ENCODE data around the gene KLRB1.
"Not testable (repeated sequence)": the region's sequence is repeated elsewhere in the genome, so short reads cannot be mapped to it uniquely, and the experiment has no call there.

Gene KLRB1

DNA sequence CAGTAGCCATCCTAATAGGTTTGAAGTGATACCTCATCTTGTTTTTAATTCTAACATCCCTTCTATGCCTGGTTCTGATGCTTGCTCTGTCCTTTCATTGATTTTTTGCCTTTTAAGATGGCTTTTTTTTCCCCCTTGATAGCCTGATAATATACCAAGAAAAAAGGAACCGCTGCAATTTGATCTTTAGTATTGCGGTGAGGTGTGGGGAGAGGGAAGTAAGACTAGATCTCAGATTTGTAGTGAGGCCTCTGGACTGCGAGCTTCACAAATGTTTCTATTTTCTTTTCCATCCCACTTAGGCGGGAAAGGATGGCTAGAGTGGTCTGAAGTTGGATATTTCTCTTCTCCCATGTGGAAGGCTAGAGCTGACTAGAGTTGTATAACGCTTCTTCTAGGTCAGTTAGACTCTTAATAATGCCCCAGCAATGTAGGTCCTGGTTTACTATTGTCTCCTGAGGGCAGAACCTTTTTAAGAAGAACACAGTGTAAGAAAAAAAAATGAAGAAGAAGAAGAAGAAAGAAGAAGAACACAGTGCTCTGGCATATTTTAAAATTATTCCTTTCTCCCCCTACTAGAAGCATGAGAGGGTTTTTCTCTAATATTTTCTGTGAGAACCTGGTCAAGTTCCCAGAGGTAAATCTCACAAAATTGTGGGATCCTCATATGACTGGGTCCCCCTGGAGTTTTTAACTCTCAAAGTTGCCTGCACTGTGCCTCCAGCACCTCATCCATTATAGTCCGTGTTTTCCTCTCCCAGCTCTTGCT, 11.9 kb upstream of the KLRB1 start:
- no peak for DNase-seq (ENCODE audit: low read depth)

DNA sequence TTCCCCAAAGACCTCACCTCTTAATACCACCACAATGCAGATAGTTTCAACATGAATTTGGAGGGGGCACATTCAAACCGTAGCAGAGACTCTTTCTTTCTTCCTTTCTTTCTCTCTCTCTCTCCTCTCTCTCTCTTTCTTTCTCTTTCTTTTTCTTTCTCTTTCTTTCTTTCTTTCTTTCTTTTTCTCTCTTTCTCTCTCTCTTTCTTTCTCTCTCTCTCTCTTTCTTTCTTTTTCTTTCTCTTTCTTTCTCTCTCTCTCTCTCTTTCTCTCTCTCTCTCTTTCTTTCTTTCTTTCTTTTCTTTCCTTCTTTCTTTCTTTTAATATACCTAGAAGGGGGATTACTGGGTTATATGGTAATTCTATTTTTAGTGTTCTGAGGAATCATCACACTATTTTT, 11.2 kb upstream of the KLRB1 start:
- not testable (repeated sequence) for DNase-seq (ENCODE audit: low read depth)

DNA sequence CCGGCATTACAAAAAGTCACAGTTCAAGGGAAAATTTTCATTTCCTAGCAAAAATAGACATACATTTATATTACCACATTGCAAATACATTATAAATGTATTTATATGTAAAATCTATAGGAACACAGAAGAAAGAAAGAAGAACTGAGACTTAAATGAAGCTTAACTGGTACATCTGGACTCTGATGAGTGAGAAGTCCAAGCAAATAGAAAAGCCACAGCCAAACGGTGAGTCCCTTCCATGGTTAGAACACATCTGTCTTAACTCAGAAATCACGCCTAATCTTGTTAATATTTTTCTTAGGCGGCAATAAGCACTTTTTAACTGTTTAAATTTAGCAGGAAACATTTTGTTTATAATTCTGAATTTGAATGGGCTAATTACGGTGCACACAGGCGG, 9.4 kb upstream of the KLRB1 start:
- no peak for DNase-seq (ENCODE audit: low read depth)

DNA sequence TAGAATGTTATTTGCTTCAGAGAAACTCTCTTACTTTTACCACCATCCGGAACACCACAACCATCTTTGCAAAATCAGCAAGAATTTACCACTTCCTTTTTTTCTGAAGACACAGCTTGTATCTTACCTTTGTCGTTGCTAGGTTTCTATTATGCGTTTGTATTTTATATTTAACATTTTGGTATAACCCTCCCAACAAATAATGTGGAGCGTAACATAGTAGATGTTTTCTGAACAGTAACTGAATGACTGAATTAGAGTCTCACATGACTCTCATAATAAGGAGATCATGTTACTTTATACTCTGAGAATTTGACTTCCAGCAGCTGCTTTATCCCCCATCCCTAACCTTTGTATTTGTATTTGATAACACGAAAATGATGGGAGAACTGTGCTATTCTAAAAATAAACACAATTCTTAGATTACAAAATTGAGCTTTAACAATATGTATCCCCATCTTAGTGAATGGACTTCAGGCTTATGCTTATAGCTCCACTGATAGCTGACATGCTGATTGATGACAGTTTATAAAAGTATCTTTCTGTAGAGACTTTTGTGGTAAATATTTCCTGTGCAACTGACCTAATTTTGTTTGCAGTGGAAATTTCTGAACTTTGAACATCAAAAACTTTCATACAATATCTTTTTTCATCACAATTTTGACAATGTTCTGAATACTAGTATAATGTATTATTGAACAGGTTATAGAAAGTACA, 7.9 kb upstream of the KLRB1 start:
- no peak for DNase-seq (ENCODE audit: low read depth)

DNA sequence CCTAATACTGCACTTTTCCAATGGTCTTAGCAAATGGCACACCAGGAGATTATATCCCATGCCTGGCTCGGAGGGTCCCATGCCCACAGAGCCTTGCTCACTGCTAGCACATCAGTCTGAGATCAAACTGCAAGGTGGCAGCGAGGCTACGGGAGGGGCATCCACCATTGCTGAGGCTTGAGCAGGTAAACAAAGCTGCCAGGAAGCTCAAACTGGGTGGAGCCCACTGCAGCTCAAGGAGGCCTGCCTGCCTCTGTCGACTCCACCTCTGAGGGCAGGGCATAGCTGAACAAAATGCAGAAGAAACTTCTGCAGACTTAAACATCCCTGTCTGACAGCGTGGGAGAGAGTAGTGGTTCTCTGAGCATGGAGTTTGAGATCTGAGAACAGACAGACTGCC, 2.9 kb upstream of the KLRB1 start:
- DNase-seq (ENCODE audit: low read depth): not testable (repeated sequence)

DNA sequence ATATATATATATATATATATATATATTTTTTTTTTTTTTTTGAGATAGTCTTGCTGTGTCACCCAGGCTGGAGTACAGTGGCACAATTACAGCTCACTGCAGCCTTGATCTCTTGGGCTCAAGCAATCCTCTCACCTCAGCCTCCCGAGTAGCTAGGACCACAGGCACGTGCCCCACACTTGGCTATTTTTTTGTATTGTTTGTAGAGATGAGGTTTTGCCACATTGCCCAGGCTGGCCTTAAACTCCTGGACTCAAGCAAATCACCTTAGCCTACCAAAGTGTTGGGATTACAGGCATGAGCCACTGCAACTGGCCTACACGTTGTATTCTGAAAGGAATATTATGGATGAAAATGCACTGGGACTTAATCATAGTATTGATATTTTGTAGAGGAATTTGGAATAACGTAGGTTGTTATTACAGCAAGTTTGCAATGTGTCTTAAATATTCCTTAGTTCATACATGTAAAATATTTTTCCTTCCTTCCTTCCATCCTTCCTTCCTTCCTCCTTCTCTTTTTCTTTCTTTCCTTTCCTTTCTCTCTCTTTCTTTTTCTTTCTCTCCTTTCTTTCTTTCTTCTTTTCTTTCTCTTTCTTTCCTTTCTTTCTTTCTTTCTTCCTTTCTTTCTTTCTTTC, 862 bp downstream of the KLRB1 start:
- DNase-seq (ENCODE audit: low read depth): no peak

DNA sequence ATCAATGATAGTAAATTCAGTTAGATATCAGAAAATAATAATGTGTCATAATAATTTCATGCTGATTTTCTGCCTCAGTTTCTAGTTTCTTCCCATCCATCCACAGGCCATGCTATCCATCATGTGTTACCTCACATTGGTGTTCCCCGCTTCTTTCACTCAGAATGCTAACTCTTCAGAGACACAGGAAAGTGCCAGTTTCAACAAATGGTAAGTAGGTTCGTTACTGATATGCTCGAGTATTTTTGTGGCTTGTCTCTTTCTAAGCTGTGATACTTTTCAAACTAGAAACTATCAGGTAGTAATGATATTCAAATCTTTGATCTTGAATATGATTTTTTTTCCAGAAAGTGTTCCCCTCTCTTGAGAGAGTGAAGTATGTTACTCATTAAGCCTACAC, 1.5 kb downstream of the KLRB1 start:
- DNase-seq (ENCODE audit: low read depth): no peak

DNA sequence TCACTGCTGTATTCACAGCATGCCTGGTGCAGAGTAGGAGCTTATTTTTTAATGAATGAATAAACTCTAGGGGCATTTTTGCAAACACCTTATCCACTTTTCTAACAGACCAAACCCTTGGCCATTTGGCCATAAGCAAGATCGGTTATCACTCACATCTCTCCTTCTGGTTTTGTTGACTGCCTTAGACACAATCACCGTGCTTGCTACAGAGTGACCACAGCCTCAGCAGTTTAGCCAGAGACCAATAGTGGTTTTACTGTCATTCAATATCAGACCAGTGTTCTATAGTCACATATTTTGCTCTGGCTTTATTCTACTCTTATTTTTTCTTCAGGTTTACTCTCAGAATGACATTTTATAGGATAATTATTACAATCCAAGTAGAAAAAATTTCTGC, 2.2 kb downstream of the KLRB1 start:
- DNase-seq (ENCODE audit: low read depth): no peak

DNA sequence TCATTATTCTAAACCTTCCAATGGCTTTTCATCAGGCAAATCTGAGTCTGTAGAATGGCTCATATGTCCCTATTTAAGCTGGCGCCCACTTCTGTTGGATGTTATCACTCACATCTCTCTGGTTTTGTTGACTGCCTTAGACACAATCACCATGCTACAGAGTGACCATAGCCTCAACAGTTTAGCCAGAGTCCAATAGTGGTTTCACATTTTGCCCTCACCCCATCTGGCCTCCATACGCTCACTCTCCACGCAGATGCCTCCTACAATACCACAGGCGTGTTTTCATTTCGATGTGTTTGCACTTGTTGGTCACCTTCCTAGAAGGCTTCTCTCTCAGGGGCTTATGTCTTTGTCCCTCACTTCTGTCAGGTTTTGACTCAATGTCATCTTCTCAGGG, 3.4 kb downstream of the KLRB1 start:
- no peak for DNase-seq (ENCODE audit: low read depth)

DNA sequence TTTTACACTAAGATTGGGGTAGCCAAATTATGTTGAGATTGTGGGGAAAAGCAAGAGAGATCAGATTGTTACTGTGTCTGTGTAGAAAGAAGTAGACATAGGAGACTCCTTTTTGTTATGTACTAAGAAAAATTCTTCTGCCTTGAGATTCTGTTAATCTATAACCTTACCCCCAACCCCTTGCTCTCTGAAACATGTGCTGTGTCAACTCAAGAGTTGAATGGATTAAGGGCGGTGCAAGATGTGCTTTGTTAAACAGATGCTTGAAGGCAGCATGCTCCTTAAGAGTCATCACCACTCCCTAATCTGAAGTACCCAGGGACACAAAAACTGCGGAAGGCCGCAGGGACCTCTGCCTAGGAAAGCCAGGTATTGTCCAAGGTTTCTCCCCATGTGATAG, 7.3 kb downstream of the KLRB1 start:
- DNase-seq (ENCODE audit: low read depth): not testable (repeated sequence)

DNA sequence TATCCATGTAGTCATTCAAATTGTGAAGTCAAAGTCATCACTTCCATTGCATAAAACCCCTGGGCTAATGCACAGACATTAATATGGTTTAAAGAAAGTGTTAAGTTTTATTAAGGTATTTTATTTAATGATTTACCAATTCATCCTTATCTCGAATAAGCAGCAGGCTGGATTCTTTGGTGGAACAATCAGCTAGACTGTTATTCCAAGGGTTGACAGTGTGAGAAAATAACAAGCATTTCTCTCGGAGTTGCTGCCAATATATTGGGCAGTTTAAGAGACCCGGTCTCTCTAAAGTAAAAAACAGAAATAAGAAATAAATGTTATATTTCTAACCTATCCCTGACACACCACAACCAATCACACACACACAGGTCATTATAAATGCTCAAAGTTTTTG, 9.4 kb downstream of the KLRB1 start:
- DNase-seq (ENCODE audit: low read depth): no peak

DNA sequence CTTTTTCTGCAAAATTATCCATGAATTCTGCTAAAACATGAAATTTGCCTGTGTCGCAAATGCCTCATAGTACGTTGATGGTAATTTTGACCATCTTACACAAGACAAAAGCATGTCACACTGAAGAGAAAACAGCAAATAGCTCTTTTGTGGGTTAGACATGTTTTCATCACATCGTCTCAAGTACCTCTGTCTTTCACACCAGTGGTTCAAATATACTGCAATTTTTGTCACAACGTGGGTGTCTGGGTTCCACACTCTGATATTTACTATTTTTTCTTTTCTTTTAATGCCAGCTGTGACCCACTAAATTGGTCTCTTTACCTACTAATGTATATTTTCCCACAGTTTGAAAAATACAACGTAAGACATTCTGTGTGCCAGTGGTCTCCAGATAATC, 10.4 kb downstream of the KLRB1 start:
- no peak for DNase-seq (ENCODE audit: low read depth)

DNA sequence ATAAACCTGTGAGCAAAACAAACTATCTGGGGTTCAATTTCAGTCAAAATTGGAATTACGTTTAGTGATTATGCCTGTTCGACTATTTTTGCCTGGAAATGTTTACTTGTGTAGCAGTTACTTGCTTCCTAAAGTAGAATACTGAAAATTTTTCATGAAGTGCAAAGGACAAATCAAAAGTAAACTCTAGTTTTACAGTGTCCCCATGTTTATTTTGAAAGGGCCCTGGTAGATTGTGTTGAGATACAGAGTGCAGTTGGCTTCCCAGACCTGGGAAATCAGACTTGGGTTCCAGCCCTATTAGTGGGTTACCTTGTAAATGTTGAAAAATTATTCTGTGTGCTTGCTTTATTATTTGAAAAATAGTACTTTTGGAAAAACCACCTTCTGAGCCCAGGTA, 17.3 kb downstream of the KLRB1 start:
- no peak for DNase-seq (ENCODE audit: low read depth)

DNA sequence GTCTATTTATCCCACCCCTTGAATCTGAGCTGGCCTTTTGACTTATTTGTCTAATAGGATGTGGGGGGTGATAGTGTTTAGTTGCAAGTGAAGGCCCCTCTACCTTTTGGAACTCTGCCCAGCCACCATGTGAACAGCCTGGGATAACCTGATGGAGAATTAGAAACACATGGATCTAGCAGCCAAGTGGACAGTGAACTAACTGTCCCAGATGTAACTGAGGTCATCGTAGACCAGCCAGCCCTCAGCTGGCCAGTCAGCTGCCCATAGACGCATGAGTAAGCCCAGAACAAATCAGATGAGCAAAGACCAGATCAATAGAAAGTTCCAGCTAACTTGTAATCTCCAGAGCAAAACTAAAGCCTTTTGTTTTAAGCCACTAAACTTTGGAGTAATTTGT, 19.0 kb downstream of the KLRB1 start:
- no peak for DNase-seq (ENCODE audit: low read depth)

DNA sequence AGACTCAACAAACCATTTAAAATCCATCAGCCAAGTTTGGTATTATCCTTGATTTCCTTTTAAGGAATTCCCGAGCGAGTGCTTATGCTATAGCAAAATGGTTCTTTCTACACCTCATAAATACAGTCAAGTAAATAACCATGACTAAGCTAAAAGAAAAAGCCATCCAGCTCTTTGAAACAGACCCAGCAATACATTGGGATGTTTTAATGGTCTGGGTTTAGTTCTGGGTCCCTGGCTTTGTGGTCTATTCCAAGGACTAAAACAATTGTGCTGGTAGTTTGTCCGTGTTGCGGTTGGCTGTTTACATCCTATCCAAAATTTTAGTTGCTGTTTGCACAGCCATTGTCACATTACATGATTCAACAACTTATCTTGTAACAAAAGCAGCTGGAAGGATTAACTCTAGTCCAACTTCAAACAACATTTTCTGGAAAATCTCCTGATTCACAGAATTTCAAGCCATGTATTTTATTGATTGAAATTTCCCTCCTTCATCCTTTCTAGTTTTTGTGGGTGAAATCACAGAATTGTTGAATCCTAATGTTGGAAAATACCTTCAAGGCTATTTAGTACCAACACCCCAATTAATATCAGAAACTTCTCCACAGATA, 19.6 kb downstream of the KLRB1 start:
- DNase-seq (ENCODE audit: low read depth): no peak

DNA sequence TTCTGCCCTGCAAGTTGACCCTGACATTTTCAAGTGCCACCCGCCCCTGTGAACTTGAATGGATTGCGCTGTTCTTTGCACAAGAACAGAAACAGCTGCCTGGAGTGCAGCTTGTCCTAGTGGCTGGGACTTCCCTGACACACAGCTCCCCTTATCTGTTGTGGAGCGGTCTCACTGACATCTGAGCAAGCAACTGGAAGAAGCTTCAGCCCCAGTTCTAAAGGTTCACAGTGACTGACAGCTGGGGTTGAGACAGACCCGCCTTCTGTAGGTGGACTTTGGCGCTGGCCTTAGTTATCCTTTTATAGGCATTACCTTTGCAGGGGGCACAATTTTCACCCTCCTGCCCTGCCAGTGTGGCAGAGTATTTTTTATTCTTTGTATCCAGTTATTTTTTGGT, 30.0 kb downstream of the KLRB1 start:
- not testable (repeated sequence) for DNase-seq (ENCODE audit: low read depth)

DNA sequence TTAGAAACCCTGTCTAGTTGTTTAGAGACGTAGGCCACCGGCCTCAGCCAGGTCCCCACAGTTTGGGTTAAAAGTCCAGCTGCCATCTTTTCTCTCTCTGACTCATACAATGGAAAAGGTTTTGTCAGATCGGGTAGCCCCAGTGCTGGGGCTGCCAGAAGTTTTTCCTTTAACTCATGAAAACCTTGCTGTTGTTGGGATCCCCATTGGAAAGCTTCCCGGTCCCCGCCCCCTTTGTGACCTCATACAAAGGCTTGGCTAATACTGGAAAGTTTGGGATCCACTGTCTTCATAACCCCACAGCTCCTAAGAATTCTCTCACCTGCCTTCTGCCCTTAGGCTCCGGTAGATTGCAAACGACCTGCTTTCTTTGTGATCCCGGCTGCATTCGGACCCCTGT, 40.6 kb downstream of the KLRB1 start:
- not testable (repeated sequence) for DNase-seq (ENCODE audit: low read depth)

DNA sequence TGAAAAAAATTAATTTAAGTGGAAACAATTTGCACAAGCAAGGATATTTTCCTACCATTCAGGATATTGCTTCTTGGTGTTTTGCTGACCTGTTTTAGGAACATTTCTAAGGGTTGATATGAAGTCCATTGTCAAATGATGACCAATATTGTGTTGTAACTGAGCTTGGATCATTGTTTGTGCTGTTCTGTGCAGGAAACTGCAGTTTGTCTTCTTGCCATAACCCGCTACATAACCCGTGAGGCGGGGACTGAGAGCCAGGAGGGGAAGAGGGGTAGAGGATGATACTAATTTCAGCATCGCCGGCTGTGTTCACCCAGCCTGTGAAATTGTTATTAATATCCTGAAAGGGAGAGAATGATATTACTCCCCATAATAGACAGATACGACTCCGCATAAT, 41.6 kb downstream of the KLRB1 start:
- not testable (repeated sequence) for DNase-seq (ENCODE audit: low read depth)

DNA sequence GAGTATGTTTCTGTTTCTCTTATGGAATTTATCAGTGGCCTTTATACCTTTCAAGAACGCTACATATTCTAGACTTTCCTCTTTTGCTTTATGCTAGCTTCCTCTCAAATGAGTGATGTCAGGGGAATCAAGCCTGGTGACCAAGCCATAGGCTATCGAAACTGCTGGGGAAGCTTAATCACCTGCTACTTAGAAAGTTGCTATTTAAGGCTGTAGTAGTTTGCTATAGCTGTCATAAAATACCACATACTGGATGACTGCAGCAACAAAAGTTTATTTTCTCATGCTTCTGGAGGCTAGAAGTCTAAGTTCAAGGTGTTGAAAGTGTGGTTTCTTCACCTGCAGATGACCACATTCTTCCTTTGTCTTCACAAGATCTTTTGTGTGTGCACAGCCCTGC, 43.3 kb downstream of the KLRB1 start:
- not testable (repeated sequence) for DNase-seq (ENCODE audit: low read depth)

DNA sequence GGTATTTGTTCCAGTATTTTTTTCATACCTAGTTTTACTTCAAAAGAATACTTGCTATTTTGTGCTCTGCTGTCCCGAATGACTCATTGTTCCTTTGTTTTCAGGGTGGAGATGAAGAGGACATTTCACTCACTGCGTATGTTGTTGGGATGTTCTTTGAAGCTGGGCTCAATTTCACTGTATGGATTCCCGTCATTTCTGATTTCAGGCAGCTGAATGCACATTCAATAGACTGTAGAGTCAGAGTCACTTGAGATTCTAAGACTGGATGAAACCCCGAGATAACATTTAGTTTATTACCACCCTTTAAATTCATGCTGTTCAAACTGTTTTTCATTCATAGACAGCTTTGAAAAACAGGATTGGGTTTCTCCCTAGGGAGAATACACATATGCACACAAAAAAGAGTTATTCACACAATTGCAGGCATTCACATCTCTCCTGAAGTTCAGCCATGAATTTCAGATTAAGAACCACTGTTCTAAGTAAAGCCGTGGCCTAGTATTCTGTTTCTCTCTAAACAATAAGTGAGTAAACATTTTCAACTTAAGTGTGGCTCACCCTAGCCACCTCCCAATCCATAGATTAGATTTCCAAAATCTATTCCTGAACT, 44.8 kb downstream of the KLRB1 start:
- not testable (repeated sequence) for DNase-seq (ENCODE audit: low read depth)

DNA sequence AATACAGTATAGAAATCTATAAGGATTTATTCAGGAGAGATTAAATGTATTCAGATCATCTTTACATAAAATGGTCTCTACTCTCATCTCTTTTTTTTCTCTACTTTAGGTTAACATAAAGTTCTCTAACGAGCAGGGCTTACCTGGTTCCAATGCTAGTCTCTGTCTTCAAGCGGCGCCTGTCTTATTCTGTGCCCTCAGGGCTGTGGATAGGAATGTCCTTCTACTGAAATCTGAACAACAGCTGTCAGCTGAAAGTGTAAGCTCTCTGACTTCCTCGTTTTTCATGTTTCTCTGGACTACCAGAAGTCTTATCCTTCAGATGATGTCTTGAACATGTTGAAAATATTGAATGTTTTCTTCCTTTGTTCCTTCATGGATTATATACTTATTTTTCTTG, 62.2 kb downstream of the KLRB1 start:
- not testable (repeated sequence) for DNase-seq (ENCODE audit: low read depth)

Measured in HS-5 (cell line).